ENCODE data around the gene GALP. TPM values are rescaled to one million over a fixed set of nuclear protein-coding genes. Genes with fewer than 3 reads are reported as not detected.

The GALP gene
- total RNA-seq, 2 donors from 2014 or later: not detected

DNA sequence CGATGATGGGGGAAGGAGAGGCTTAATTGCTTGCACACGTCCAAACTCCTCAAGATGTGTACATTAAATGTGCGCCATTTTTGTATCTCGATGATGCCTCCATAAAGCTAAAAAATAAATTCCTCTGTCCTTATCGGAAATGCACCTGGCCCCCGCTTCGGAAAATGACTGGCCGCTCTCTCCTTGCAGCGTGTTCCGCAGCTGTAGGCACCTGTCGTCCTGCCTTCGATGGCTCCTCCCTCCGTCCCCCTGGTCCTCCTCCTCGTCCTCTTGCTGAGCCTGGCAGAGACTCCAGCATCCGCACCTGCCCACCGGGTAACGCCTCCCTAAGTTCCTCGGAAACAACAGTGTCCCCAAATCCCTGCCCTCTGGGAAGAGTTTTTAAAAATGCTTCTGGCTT lies 1.1 kb downstream of the GALP start:
- TF ChIP-seq, protein P1, sequence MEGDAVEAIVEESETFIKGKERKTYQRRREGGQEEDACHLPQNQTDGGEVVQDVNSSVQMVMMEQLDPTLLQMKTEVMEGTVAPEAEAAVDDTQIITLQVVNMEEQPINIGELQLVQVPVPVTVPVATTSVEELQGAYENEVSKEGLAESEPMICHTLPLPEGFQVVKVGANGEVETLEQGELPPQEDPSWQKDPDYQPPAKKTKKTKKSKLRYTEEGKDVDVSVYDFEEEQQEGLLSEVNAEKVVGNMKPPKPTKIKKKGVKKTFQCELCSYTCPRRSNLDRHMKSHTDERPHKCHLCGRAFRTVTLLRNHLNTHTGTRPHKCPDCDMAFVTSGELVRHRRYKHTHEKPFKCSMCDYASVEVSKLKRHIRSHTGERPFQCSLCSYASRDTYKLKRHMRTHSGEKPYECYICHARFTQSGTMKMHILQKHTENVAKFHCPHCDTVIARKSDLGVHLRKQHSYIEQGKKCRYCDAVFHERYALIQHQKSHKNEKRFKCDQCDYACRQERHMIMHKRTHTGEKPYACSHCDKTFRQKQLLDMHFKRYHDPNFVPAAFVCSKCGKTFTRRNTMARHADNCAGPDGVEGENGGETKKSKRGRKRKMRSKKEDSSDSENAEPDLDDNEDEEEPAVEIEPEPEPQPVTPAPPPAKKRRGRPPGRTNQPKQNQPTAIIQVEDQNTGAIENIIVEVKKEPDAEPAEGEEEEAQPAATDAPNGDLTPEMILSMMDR (IDR thresholded peaks at IDR 0.05): no peak
- no peaks in the 10 kb centered on the region for H3K36me3 ChIP-seq
- H3K4me3 ChIP-seq: no peak overlapping the region
- H3K9me3 ChIP-seq: no peaks in the 10 kb centered on the region
- DNase-seq (ENCODE audit: low spot score): no peak
- H3K27me3 ChIP-seq: no peaks in the 10 kb centered on the region
- H3K4me1 ChIP-seq: no peaks in the 10 kb centered on the region
- H3K27ac ChIP-seq: no peak overlapping the region

DNA sequence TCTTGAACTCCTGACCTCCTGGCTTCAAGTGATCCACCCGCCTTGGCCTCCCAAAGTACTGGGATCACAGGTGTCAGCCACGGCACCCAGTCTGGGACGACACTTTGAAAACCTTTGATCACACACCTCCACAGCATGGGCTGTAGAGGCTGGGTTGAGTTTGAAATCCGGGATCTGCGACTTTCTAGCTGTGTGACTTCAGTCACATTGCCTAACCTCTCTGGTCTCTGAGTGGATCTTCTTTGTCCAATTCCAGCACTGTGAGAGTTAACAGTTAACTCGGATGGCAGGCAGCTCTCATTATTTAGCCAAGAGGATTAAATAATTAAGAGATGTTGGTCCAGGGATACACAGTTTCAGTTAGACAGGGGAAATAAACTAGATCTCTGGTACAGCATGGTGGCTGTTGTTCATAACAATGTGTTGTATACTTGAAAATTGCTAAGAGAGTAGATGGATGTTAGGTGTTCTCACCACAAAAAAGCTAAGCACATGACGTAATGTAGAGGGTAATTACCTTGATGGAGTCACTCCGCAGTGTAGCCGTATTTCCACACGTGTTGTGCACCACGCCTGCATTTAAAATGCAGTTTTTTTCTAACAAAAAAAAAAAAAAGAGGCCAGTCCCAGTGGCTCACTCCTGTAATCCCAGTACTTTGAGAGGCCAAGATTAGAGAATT lies 1.9 kb downstream of the GALP start:
- no peaks in the 10 kb centered on the region for H3K36me3 ChIP-seq
- no peak overlapping the region for H3K4me3 ChIP-seq
- no peak overlapping the region for H3K27ac ChIP-seq
- H3K4me1 ChIP-seq: no peaks in the 10 kb centered on the region
- no peak for DNase-seq (ENCODE audit: low spot score)
- no peaks in the 10 kb centered on the region for H3K27me3 ChIP-seq
- TF ChIP-seq, protein P1 (IDR thresholded peaks at IDR 0.05): no peak
- H3K9me3 ChIP-seq: no peaks in the 10 kb centered on the region

- Histone ChIP-seq H3K4me3 (no peak overlapping the region), H3K27ac (no peak overlapping the region), H3K27me3 (no peaks in the 10 kb centered on the region), H3K36me3 (no peaks in the 10 kb centered on the region), H3K9me3 (no peaks in the 10 kb centered on the region), H3K4me1 (no peaks in the 10 kb centered on the region)
- DNase-seq (ENCODE audit: low spot score): no peak
- TF ChIP-seq, protein P1 (IDR thresholded peaks at IDR 0.05): no peak
Observed at GRCh38 chr19:56189785-56190184, 14.0 kb downstream of the GALP start.

GRCh38 chr19:56191115-56191514 lies 15.3 kb downstream of the GALP start:
- no peaks in the 10 kb centered on the region for H3K9me3 ChIP-seq
- H3K27me3 ChIP-seq: no peaks in the 10 kb centered on the region
- H3K27ac ChIP-seq: no peak overlapping the region
- TF ChIP-seq, protein P1 (IDR thresholded peaks at IDR 0.05): no peak
- H3K36me3 ChIP-seq: no peaks in the 10 kb centered on the region
- H3K4me1 ChIP-seq: no peaks in the 10 kb centered on the region
- no peak for DNase-seq (ENCODE audit: low spot score)
- H3K4me3 ChIP-seq: no peak overlapping the region

GRCh38 chr19:56191711-56192110 lies 15.9 kb downstream of the GALP start:
- DNase-seq (ENCODE audit: low spot score): no peak
- H3K27me3 ChIP-seq: no peaks in the 10 kb centered on the region

More at GRCh38 chr19:56191711-56192110, 15.9 kb downstream of the GALP start:
- H3K4me3 ChIP-seq: no peak overlapping the region
- no peak overlapping the region for H3K27ac ChIP-seq
- no peaks in the 10 kb centered on the region for H3K9me3 ChIP-seq
- H3K36me3 ChIP-seq: no peaks in the 10 kb centered on the region
- no peaks in the 10 kb centered on the region for H3K4me1 ChIP-seq
- TF ChIP-seq, protein P1 (IDR thresholded peaks at IDR 0.05): no peak

Data from right atrium auricular region (tissue), 2 donors.